Stimulated activated CD4-positive, alpha-beta T cell treated with anti-CD3 and anti-CD28 coated beads, Interleukin-15, amount 100 ng/mL, for 24 hours (primary cell): ENCODE measurements around the gene MARK3.

Source experiments
- DNase-seq: peaks from one replicate; pipeline ENCODE4 v3.0.0-alpha.2; 2020

Gene MARK3

GRCh38 chr14:103398427-103399195 lies 13.4 kb downstream of the MARK3 start:
- no peak for DNase-seq

GRCh38 chr14:103400537-103400936 lies 15.3 kb downstream of the MARK3 start:
- DNase-seq = no peak

- DNase-seq = peak; percentile 14
Measured at GRCh38 chr14:103401223-103402214, 16.3 kb downstream of the MARK3 start.

- DNase-seq = no peak
Measured at GRCh38 chr14:103402695-103403094, 17.5 kb downstream of the MARK3 start.

GRCh38 chr14:103404032-103404918 lies 19.1 kb downstream of the MARK3 start:
- DNase-seq = no peak

- DNase-seq = no peak
Measured at GRCh38 chr14:103404920-103405319, 19.7 kb downstream of the MARK3 start.

GRCh38 chr14:103408491-103409155 lies 23.4 kb downstream of the MARK3 start:
- DNase-seq = no peak

GRCh38 chr14:103416916-103417315 lies 31.7 kb downstream of the MARK3 start:
- DNase-seq = no peak

- DNase-seq = peak; percentile 29
Measured at GRCh38 chr14:103418481-103418818, 33.2 kb downstream of the MARK3 start.

GRCh38 chr14:103421556-103421955 lies 36.3 kb downstream of the MARK3 start:
- DNase-seq = no peak

GRCh38 chr14:103423050-103423461 lies 37.8 kb downstream of the MARK3 start:
- DNase-seq = no peak

GRCh38 chr14:103427485-103428443 lies 42.5 kb downstream of the MARK3 start:
- peak; percentile 27 for DNase-seq

GRCh38 chr14:103428723-103429556 lies 43.7 kb downstream of the MARK3 start:
- no peak for DNase-seq

GRCh38 chr14:103430358-103430757 lies 45.1 kb downstream of the MARK3 start:
- no peak for DNase-seq

- DNase-seq = no peak
Measured at GRCh38 chr14:103432627-103433026, 47.4 kb downstream of the MARK3 start.

- no peak for DNase-seq
Measured at GRCh38 chr14:103433916-103434563, 48.8 kb downstream of the MARK3 start.

GRCh38 chr14:103434868-103435442 lies 49.7 kb downstream of the MARK3 start:
- no peak for DNase-seq

GRCh38 chr14:103436533-103436932 lies 51.3 kb downstream of the MARK3 start:
- no peak for DNase-seq

GRCh38 chr14:103442288-103442687 lies 57.1 kb downstream of the MARK3 start:
- no peak for DNase-seq
